Lung (tissue), 16 donors: ENCODE data around the gene RNF113A. TPM values are rescaled to one million over a fixed set of nuclear protein-coding genes. Genes with fewer than 3 reads are reported as not detected.
A peak's percentile ranks its signal among the peaks of the same experiment; 100 is the strongest.

ENCODE experiments used
- ATAC-seq: fragments of 200-7000 bp; cut with Tn5 transposase; one replicate; pipeline ENCODE4 v1.9.1; 2020; ENCODE audit warnings: moderate number of reproducible peaks; ENCODE audit not compliant: insufficient read depth, low FRiP score
- DNase-seq, 3 donors: peaks; one replicate each; pipeline ENCODE4 v3.0.0-alpha.2; 2013 to 2017
- H3K27ac ChIP-seq, 2 donors: one replicate each; pipeline ENCODE4 v1.5.1; 2013; ENCODE audit warnings: mild to moderate bottlenecking in 2 of 2, moderate library complexity in 2 of 2, control low read depth in 1 of 2, inconsistent platforms in 1 of 2, low read depth in 1 of 2, low read length in 1 of 2
- H3K27me3 ChIP-seq, 3 donors: one replicate each; pipeline ENCODE4 v1.5.1; 2013; ENCODE audit warnings: low read length in 2 of 3; ENCODE audit not compliant: control insufficient read depth in 3 of 3, insufficient read depth in 3 of 3
- H3K36me3 ChIP-seq, 4 donors: one replicate each; pipeline ENCODE4 v1.5.1; 2013; ENCODE audit warnings: low read length in 4 of 4, mild to moderate bottlenecking in 1 of 4, moderate library complexity in 1 of 4; ENCODE audit not compliant: control insufficient read depth in 4 of 4, insufficient read depth in 4 of 4
- H3K4me1 ChIP-seq, 5 donors: one replicate each; pipeline ENCODE4 v1.5.1; 2013; ENCODE audit warnings: low read length in 5 of 5, mild to moderate bottlenecking in 2 of 5, moderate library complexity in 1 of 5; ENCODE audit not compliant: control insufficient read depth in 5 of 5, insufficient read depth in 5 of 5
- H3K4me3 ChIP-seq: one replicate; pipeline ENCODE4 v1.5.1; 2013; ENCODE audit warnings: mild to moderate bottlenecking, control low read depth, moderate library complexity
- H3K9ac ChIP-seq, 2 donors: one replicate each; pipeline ENCODE4 v1.5.1; 2013; ENCODE audit warnings: low read length in 2 of 2, control low read depth in 1 of 2; ENCODE audit not compliant: insufficient read depth in 1 of 2
- H3K9me3 ChIP-seq, 4 donors: one replicate each; pipeline ENCODE4 v1.5.1; 2013; ENCODE audit warnings: low read length in 3 of 4, mild to moderate bottlenecking in 1 of 4, moderate library complexity in 1 of 4; ENCODE audit not compliant: control insufficient read depth in 4 of 4, insufficient read depth in 3 of 4
- CTCF ChIP-seq: IDR thresholded peaks from 2 replicates; pipeline ENCODE4 v1.5.1; 2012; ENCODE audit warnings: mild to moderate bottlenecking; ENCODE audit errors: control extremely low read depth, extremely low read depth
- WGBS, 2 donors: extraction: QIAGEN DNeasy Blood & Tissue Kit; methylation state at CpG; one replicate each; pipeline ENCODE4 v1.1.7; 2013; 5-methylcytosine and 5-hydroxymethylcytosine counted together
- long read RNA-seq, 5 donors: transcript quantifications; one replicate each; lab custom pipeline, GENCODE V29; 2026
- polyA plus RNA-seq, 2 donors: library from polyadenylated mRNA; stranded (reverse); fragments of 200-250 nt; gene quantifications; one replicate each; pipeline ENCODE4 v1.2.1, GENCODE V29; 2013
- total RNA-seq, 2 donors: library from RNA; depleted of rRNA in 1 of 2; stranded (reverse); fragments of >200 nt in 1 of 2; gene quantifications; one replicate each; pipeline ENCODE4 v1.2.1, GENCODE V29; 2014 to 2021
- donor health status: control.
- donor health status: control.
- donor health status: Bipolar disorder and iron deficiency.
- donor health status: healthy.
- donor health status: DM: yes; HTN: yes; CAD: no.

The RNF113A gene
- total RNA-seq (10 to 100 TPM; 11.0 to 13.5 TPM), polyA plus RNA-seq (10 to 100 TPM; 16.3 to 17.0 TPM)
- long read RNA-seq, donor 1, transcript RNF113A-201 (1 exons, 1,353 nt) = major isoform, 12 of 12 reads
- long read RNA-seq, donor 1, partial matches to known transcripts = 0 of 12 reads
- long read RNA-seq, donor 1, other reads (novel, unspliced or antisense) = 0 of 12 reads
- long read RNA-seq, donor 2, transcript RNF113A-201 (1 exons, 1,353 nt) = major isoform, 5 of 5 reads
- long read RNA-seq, donor 2, partial matches to known transcripts = 0 of 5 reads
- long read RNA-seq, donor 2, other reads (novel, unspliced or antisense) = 0 of 5 reads
- long read RNA-seq, donor 3, transcript RNF113A-201 (1 exons, 1,353 nt) = major isoform, 14 of 14 reads
- long read RNA-seq, donor 3, partial matches to known transcripts = 0 of 14 reads
- long read RNA-seq, donor 3, other reads (novel, unspliced or antisense) = 0 of 14 reads
- long read RNA-seq, donor 4, transcript RNF113A-201 (1 exons, 1,353 nt) = major isoform, 7 of 307 reads
- long read RNA-seq, donor 4, partial matches to known transcripts = 295 of 307 reads
- long read RNA-seq, donor 4, other reads (novel, unspliced or antisense) = 5 of 307 reads
- long read RNA-seq, donor 5, transcript RNF113A-201 (1 exons, 1,353 nt) = major isoform, 20 of 20 reads
- long read RNA-seq, donor 5, partial matches to known transcripts = 0 of 20 reads
- long read RNA-seq, donor 5, other reads (novel, unspliced or antisense) = 0 of 20 reads

GRCh38 chrX:119871599-119872395 is at the start of gene RNF113A, which contains the start of gene NDUFA1:
RNF113A (minus strand) TSS chrX:119871733; CDS start chrX:119871613, 120 bp downstream.
NDUFA1 (plus strand) TSS chrX:119871832; CDS start chrX:119871912, 80 bp downstream.
- peak within 1 kb of the TSS; percentile 78 to 81 for H3K9ac ChIP-seq
- H3K27ac ChIP-seq = peak within 1 kb of the TSS; percentile 79 to 91
- peaks cover 0 to 6% (median 0%) of the 10 kb centered on the region in 4 donors for H3K9me3 ChIP-seq
- H3K36me3 ChIP-seq = peaks cover 0 to 3% (median 0%) of the 10 kb centered on the region in 4 donors
- peak within 1 kb of the TSS; percentile 33 for H3K4me3 ChIP-seq
- TF ChIP-seq CTCF = no peak
- H3K4me1 ChIP-seq = peaks cover 0 to 8% (median 0%) of the 10 kb centered on the region in 5 donors
- ATAC-seq = peak; percentile 95
- 0 to 40% methylated on average over 54 to 62 of the region's 62 CpGs for WGBS, 2 donors
- DNase-seq = peak; percentile 85 to 92 (median 87)
- H3K27me3 ChIP-seq = no peaks in the 10 kb centered on the region

- no peaks in the 10 kb centered on the region for H3K27me3 ChIP-seq
- 85 to 98% methylated on average over 5 of the region's 5 CpGs for WGBS, 2 donors
- ATAC-seq = no peak
These were observed 48.5 kb upstream of the RNF113A start for GRCh38 chrX:119919835-119920585.

More at GRCh38 chrX:119919835-119920585, 48.5 kb upstream of the RNF113A start:
- Histone ChIP-seq H3K27ac (no peak overlapping the region), H3K9me3 (no peaks in the 10 kb centered on the region), H3K36me3 (no peaks in the 10 kb centered on the region), H3K4me1 (no peaks in the 10 kb centered on the region), H3K9ac (no peak overlapping the region), H3K4me3 (no peak overlapping the region)
- TF ChIP-seq CTCF = no peak
- no peak for DNase-seq
